Stimulated activated CD4-positive, alpha-beta T cell treated with anti-CD3 and anti-CD28 coated beads, Interleukin-1b, Interleukin-23, amount 100 ng/mL, for 48 hours (primary cell): ENCODE results near the gene TIMP3.

ENCODE experiments used
- DNase-seq: peaks from one replicate; pipeline ENCODE4 v3.0.0-alpha.2; 2020

TIMP3 gene

DNA sequence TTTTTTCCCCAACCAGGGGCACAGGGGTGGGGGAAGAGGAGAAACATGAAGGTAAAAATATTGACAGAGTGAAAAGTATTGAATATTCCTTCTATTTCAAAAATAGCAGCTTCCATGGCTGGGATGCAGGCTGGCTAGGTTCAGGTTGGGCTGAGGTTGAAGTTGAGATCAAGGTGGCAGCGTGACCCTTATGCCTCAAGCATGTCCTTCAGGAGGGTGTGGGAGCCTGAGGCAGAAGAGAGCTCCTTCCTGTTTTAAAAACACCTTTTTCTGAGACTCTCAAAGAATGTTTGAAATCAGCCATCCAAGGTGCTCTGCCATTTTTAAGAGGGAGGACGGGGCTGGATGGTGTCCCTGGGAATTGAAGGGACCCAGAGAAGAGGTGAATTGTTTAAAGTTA, 29.5 kb downstream of the TIMP3 start:
- DNase-seq: no peak

DNA sequence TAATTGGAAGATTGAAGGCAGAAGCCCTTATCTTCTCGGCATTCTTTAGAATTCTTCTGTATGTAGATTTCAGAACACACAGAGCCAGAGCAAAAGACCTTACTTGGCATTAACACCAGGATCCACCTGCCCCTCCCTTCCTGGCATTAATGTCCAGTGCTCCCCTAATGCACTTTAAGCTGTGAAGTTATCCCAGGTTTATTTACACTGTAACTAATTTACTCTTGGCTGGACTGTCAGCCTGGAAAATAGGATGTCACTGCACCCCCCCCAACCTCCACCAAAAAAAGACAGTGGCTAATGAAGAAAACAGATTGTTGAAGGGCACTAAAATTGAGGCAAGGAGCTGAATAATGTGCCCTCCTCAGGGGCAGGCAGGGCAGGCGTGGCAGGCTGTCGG, 30.1 kb downstream of the TIMP3 start:
- no peak for DNase-seq

DNA sequence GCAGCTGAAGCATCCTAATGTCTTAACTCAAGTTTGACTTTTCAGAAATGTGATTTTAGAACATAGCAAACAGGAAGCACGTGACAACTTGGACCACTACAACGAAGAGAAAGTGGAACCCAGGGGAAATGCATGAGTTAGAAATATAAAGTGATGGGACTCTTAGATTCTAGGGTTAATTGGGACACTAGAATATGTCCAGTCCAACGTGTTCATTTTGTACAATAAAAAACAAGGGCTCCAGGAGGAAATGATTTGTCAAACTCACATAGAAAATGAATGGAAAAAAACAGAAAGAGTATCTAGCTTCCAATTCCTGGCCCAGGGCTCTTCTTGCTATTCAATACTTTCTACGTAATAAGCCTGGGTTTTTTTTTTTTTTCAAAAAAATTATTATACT, 30.7 kb downstream of the TIMP3 start:
- no peak for DNase-seq

DNA sequence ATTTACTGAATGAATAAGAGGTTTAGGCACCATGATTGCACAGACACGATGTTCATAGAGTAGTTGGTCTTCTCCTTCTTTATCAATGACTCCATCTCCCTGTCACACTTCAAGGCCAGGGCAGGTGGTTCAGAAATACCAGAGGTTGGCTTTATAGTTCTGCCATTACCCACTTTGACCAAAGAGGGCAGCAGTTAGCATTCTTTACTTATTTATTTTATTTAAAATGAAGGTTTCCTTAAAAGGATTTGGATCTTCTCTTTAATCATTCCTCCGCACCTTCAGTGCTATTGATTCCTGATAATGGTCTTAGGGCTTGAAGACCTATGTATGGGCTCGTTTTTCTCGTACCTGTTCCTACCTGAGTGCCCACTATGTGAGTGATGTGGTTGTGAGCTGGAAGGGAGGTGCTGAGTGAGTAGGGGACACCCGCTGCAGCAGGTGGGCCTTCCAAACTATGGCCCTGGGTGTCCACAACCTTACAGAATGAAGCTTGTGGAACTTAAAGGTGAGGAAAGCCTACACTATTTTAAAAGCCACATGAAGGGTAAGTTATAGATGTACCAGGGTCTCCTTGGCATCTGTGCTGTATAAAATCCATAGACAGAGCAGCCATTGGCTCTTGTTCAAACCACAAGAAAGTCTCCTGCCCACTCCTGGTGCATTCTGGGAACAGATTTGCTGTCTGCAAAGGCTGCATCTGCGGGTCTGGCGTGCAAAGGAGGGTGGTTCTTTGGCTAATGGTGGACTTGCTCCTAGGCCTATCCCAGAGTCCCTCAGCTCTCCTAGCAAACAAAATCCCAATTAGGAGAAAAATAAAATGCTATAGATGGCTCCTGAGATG, 35.0 kb downstream of the TIMP3 start:
- no peak for DNase-seq

DNA sequence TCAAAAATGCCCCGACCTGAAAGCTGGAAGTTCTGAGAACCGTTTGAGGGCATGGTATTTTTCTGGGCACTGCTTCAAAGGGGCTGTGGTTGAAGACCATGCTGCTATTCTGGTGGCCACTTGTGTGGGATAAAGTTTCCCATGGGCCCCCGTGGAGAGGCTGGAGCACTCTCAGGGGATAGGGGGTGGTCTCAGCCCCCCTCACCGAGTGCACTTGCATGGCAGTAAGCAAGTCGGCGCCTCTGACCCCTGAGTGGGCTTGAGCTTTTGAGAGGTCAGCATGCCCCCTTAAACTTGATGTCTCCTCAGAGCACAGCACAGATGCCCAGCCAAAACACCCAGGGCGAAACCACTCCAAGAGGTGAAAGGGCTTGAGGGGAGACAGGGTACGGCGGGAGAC, 35.6 kb downstream of the TIMP3 start:
- no peak for DNase-seq

DNA sequence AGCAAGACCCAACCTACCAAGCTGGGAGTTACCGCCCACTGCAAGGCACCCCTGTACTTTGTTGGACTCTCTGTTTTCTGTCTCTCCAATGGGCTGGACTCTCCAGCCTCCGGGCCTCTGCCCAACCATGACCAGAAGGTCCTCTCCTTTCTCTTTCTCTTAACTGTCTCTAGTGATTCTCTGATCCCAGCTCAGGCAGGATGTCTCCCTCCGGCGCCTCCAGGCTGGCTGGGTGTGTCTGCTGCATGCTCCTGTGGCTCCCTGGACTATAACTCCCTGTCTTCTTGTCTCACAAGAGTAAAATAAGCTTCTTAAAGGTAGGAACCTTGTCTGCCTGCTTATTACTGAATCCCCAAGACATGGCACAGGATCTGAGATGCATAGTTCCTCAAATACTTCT, 36.3 kb downstream of the TIMP3 start:
- DNase-seq: no peak

DNA sequence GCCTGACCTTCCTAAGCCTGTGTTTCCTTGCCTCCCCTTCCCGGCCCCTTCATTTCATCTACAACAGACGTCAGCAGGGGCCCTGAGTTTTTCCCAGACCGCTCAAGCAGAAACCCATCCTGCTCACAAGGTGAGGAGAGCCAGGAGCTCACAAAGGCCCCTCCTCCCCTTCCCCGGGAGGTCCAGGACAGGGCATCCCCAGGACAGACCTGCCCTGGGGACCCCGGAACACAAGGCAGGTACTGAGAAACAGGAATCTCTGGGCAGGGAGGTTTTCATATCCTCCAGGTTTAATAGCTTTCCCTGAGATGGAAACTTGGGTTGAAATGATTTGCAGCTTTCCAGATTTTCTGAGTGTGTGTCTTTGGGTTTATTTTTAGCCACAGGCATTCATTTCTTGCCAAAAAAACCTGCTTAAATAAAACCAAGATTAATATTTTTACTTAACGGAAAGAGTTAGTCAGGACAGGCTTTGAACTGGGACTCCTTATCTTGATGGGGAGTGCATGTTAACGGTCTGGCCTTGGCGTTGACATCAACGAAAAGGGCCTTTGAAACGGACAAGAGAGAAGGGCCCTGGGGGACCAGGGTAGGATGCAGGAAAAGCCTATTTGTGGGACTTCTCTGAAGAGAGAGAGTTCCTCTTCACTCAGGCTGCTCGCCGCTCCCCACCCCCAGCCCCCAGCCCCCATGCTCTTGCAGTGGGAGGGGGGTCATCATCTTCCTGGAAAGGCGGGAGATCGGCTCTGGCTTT, 38.5 kb downstream of the TIMP3 start:
- DNase-seq: no peak

DNA sequence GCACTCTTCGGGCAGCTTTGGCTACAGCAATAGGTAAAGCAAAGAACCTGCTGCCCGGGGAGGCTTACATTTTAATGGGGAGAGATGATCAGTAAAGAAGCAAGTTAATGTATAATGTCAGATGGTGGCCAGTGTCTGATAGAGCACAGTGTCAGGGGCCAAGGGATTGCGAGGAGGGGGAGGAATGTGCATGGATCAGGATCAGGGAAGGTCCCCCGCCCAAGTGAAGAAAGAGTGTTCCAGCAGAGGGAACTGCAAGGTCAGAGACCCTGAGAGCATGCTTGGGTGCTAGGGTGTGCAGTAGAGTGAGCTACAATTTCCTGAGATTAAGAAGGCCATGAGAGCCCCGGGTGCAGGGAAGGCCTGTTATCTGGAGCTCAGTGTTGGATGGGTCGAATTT, 39.7 kb downstream of the TIMP3 start:
- DNase-seq: no peak

DNA sequence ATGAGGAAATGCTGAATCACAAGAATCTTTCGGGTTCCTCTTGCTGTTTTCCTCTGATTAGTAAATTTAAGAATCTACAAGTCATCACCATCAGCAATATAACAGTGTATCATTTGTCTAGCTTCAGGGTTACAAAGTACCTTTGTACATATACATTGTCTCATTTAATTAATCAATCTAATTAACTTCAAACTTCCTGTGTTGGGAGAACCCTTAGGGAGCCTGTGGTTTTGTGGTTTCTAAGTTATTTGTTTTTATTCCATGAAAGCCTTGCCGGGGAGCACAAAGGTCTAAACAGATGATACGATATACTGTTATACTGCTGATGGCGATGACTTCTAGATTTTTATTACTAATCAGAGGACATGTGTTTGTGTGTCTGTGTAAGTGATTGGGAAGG, 41.0 kb downstream of the TIMP3 start:
- no peak for DNase-seq

DNA sequence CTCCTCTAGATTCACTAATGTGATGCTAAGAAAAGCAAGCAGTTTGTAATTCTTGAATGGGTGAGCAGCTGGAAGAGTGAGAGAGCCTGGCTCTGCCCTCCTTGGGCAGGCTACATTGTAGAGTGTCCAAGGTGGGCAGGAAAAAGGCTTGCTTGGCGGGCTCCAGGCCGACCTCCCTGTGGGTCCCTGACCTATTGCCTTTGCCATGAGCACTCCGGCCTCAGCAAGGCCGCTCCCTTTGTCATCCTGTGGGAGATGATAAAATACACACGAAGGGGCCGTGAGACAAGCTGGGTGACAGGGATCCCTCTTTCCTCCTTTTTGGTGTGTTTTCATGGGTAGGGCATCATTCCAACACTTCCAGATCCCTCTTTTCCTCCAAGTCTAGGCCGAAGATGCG, 41.8 kb downstream of the TIMP3 start:
- DNase-seq: no peak

DNA sequence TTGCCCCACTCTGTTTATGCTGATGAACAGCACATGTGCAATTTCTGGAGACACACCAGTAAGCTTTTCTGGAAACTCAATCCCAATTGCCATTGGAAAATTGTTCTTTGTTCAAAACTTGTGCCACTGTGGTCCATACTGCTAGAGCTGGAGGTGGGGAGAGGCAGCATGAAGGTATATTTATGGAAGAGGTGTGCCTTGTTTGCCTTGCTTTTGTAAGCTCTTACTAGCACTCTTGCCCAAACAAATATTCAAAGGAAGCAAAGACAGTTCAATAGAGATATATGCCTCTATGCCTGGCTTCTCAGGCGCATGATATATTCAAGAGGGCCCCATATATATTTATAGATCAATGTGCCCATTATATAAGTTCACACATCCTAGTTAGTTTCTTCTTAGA, 42.7 kb downstream of the TIMP3 start:
- no peak for DNase-seq

DNA sequence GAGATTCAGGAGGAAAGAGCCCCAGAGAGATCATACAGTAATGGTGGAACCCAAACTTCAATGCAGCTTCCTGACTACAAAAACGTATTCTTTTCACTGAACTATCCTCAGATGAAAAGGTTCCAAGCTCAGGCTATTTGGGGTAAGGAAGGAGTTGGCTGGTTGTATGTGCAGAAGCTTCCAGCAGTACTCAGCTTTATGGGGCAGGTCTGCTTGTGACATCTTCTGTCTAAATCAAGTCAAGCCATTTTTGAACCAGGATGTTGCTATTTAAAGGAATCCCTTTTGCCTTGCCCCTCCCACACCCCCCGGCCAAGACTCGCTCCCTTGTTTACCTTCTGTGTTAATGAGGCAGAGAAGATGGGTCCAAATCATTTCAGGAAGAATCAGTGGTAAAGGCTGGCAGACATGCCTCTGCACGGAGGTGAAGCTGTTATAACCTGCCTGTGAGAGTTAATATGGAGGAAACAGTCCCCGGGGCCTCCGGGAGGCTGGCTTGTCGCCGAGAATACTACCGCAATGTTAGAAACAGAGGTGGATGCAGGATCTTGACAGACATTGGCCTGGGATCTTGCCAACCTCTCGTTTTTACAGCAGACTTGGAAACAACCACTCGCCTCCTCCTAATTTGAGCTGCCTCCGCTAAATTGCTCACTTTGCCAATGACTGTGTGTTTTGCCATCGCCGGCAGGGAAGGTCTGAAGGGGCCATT, 45.4 kb downstream of the TIMP3 start:
- DNase-seq: no peak

DNA sequence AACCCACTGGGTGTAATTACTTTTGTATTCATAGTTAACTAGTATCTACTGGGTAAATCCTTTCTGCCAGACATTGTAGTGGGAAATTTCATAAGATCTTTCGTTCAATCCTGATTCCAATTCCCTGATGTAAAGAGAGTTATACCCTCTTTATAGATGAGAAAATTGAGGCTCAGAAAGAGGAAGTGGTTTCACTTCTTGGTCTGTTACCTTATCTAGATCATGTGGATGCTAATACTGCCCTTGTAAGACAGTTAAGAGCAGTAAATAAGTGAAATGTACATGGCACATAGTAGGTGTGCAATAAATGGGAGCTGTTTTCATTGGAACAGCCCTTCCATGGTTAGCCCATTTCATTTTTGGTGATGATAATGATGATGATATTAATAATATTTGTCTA, 46.7 kb downstream of the TIMP3 start:
- DNase-seq: no peak

DNA sequence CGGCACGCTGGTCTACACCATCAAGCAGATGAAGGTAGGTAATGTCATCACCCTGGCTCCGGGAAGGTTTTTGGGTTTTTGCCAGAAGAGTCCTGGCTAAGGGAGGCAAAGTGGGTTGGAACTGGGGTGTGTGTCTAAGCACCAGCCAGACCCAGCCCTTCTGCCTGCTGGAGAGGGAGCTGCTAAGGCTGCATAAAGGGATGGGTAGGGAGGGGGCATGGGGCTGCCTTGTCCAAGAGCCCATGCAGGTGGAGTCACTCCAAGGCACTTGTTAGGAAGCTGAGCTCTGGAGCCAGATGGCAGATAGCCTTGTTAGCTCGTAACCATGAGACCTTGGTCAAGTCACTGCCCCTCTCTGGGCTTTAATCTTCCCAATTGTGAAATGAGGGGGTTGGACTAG, 48.0 kb downstream of the TIMP3 start:
- DNase-seq: no peak

DNA sequence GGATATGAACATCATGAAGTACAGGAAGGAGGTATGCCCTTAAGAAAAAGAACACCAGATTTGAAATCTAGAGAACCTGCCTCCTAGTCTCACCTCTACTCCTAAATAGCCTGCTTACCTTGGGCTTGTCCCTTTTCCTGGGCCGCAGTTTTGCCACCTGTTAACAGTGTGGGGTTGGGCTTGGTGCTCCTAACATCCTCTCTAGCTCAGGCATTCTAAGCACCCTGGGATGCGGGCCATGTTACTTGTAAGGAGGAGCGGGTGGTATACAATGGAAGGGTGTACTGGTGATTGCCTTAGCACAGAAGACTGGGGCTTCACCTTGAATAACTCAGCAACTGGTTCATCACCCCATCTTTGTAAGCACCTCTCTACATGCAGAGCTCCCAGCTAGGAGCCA, 48.7 kb downstream of the TIMP3 start:
- no peak for DNase-seq

DNA sequence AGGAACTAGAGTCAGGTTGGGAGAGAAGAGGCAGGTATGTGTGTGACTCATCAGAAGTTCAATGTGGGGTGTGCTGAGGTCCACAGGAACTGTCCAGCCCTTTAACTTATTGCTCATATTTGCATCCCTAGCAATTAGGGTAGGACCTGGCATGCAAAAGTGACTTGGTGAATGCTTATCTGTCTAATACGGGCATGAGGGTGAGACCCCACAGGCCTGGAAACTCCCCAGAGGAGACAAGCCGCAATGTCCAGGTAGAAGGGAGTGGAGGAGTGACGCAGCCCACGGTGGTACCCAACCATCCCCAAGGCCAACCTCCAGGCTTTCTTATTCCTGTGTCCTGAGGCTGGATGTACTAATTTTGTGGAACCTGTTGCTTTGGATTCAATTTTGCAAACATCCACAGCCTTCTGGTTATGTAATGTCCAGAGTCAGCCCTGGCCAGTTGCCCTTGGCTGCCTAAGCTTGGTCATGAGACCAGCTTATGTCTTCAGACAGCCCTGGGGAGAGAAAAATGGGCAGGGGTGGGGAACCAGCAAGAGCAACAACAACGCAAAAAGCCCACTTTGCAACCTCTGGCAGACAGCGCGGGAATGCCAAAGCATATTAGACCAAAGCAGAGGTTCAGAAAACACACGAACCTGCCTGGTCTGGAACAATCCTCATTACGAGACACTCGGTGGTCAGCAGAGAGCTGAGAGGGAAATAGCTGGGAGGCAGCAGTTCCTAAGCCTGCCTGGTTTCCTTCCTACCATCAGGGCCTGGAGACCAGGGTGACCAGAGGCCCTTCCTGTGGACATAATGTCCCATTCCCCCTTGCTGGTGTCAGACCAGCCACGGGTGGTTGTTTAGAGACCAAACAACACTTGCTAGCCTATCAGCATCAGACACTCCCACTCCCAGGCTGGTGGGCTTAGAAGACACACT, 49.3 kb downstream of the TIMP3 start:
- DNase-seq: no peak

DNA sequence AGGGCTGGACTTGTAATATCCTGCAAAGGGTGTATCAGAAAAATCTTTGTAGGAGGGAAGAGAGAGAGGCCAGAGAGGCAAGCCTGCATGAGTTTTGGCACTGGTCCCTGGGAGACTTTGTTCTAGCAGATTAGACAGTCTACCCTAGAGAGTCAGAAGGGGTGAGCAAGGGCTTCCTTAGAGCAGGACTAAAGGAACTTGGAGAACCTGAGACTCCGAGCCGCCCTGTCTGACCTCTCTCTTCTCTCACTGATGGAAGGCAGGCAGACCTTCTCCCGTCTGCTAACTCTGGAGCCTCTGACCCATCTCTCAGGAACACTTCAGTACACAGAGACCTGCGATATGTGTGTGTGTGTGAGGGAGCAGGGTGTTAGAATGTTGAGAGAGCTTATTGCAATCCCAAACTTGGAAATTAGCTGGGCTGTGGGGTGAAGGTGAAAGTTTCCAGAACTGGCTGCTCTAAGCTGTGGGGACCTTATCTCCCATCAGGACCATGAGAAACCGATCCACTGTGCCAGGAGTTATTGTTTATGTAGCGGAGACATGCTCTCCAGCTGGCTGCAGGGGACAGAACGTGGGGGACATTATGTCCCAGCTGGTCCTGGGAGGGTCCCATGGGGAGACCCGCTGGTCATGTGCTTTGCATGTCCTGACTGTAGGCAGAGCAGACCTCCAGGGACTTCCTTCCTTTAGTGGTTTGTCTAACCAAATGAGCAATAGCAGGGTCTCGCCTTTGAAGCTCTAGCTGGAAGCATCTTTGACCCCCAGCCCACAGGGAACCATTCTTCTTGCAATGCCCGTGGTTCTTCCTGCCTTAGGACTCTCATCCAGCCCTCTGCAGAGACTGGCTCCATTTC, 51.1 kb downstream of the TIMP3 start:
- no peak for DNase-seq

DNA sequence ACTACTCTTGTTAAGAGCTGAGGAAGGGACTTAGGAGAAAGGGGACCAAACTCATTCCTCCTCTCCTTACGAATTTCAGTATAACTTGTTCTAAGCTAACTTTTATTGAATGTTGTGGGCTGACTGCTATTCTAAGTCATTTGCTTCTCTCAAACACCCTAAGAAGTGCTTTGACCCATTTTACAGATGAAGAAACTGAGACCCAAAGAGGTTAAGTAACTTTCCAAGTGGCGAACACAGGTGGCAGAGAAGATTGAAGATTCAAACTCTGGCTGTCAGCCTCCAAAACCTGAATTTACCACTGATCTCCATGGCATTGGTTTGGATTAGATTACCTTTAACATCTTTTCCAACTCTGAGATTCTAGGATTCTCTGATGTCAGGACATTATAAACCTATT, 52.2 kb downstream of the TIMP3 start:
- no peak for DNase-seq

DNA sequence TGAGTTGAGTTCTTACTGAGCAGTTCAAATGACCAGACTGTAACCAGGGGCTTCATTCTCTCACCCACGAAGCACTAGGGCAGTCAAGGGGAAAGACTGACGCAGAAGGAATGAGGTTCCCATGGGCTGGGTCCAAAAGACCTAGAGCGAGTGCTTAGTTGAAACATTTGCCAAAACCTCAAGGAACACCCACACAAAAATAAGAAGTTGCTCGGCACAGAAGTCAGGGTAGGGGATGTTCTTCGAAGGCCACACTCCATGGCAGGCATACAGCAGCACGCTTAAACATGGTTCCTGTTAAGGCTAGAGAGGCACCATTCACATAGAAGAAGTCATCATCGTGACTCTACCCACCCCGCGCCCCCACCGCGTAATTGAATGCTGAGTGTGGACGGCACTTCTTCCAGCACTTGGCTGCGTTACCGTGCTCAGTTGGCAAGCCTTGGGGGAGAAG, 52.9 kb downstream of the TIMP3 start:
- no peak for DNase-seq

DNA sequence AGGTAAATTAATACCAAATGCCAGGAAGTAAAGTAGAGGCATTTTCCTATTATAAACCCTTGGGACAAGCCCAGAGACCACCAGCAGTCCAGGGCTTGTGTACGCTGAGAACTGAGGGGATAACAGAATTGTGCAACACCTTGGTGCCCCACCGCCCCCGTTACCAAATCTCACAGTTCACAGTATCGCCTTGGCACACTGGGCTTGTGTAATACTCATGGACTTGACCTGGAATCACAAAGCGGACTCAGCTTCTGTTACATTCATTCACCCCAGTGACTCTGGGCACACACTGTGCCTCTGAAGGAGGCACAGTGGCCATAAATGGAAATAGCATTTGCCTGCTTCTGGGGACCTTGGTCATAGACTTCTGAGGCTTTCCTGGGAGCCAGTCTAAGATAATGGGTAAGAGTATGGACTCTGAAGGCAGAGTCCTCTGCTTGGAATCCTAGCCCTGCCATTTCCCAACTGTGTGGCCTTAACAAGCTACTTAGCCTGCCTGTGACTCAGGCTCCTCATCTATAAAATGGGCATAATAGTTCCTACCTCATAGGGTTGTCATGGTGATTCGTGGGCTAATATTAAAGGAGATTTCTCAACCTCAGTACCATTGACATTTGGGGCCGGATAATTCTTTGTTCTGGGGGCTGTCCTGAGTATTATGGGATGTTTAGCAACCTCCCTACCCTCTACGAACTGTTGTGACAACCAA, 53.7 kb downstream of the TIMP3 start:
- no peak for DNase-seq

DNA sequence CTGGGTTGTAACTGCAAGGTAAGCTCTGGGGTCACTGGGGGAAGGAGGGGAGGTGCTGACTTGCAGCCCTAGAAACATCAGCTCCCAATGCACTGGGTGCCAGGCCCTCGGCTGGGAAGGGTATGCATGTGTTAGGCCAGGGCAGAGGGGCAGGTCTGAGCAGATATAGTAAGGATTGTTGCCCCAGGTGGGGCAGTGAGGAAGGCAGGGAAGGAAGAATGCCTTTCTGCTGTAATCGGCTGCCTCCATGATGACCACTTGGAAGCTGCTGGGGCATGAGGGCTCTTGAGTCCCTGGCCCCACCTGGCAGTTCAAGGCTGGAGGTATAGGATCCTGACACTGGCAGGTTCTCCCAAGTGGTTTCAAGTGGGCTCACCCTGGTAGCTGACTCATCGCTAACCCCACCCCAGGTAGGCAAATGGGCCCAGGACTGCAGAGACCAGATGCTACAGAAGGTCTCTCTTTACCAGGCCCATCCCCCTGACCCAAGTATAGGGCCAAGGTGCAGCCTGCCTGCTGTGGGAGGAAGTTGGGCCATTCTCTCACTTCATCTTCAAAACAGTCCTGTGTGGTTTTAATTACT, 56.7 kb downstream of the TIMP3 start:
- DNase-seq: no peak
